ENCODE data around the gene KIF5B. TPM values are rescaled to one million over a fixed set of nuclear protein-coding genes. Genes with fewer than 3 reads are reported as not detected.

Gene KIF5B
- total and polyA plus RNA-seq, 2 of the 8 experiments (the other 6 are each of a cell fraction or from before 2014, with no cell fraction given) = 9.8 to 68.4 TPM

DNA sequence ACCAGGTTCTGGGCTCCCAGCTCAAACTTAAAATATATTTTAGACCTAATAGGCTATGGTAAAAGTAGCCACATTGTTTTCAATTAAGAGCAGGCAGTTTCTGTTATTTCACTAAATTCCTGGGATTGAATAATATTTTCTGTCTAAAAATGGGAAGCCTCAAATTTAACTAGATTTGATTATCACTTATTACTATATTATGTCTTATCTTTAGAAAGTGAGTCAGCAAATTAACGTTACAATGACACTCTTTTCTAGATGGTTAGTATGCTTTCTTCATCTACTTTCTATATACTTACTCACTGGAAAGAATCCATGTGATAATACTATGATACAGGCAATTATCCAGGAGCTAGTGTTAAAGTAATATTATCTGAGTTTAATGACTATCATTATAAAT lies 27.5 kb downstream of the KIF5B start:
- Histone ChIP-seq H3K4me3 (ENCODE audit: extremely low read depth in 1 of 4, insufficient read depth in 2 of 4, low read depth in 3 of 4, low read length in 4 of 4) (no peak overlapping the region), H3K14ac (ENCODE audit: insufficient read length) (no peak overlapping the region), H4K20me1 (replicated peaks in 1 of 2; ENCODE audit: control insufficient read depth in 1 of 2, insufficient read depth in 2 of 2, low read length in 2 of 2) (peaks cover 0 to 2% of the 10 kb centered on the region in 2 experiments), H3K4me1 (replicated peaks in 1 of 4; ENCODE audit: control insufficient read depth in 3 of 4, insufficient read depth in 4 of 4, low read length in 3 of 4) (no peaks in the 10 kb centered on the region), H3K9ac (replicated peaks in 1 of 4; ENCODE audit: extremely low read depth in 1 of 4, low read depth in 3 of 4, low read length in 3 of 4) (no peak overlapping the region), H3K79me2 (ENCODE audit: control insufficient read depth in 1 of 2, insufficient read depth in 2 of 2, low read length in 2 of 2) (peaks cover 3 to 15% of the 10 kb centered on the region in 2 experiments; a peak in 1 of 4 replicates), H4K8ac (ENCODE audit: extremely low read depth, insufficient read depth, low read length) (no peak overlapping the region), H3K27ac (ENCODE audit: low read depth, low read length) (no peak overlapping the region), H2BK20ac (ENCODE audit: low read length) (no peak overlapping the region), H2AFZ (ENCODE audit: low read length) (no peak overlapping the region), H3K23ac (ENCODE audit: insufficient read length) (no peak overlapping the region), H3K4me2 (ENCODE audit: insufficient read depth in 1 of 2, low read depth in 2 of 2, low read length in 2 of 2) (no peak overlapping the region), H3K18ac (ENCODE audit: extremely low read depth, low read length) (no peak overlapping the region), H2AK5ac (ENCODE audit: low read depth, low read length) (no peak overlapping the region), H4K91ac (replicated peaks; ENCODE audit: insufficient read length, low read length) (no peak overlapping the region), H3K27me3 (replicated peaks in 1 of 4; ENCODE audit: control insufficient read depth in 3 of 4, extremely low read depth in 1 of 4, insufficient read depth in 3 of 4, low read length in 3 of 4) (no peaks in the 10 kb centered on the region), H3K56ac (replicated peaks; ENCODE audit: insufficient read length, low read depth, low read length) (no peak overlapping the region), H2BK5ac (ENCODE audit: low read depth, low read length) (no peak overlapping the region), H3K4ac (replicated peaks; ENCODE audit: insufficient read length, low read depth, low read length) (no peak overlapping the region), H2BK12ac (ENCODE audit: low read depth, low read length) (no peak overlapping the region), H3K79me1 (ENCODE audit: low read depth, low read length) (no peaks in the 10 kb centered on the region), H2BK120ac (replicated peaks; ENCODE audit: low read depth, low read length) (no peak overlapping the region), H3K23me2 (ENCODE audit: low read depth, low read length) (no peaks in the 10 kb centered on the region), H3K9me3 (ENCODE audit: insufficient read depth in 2 of 2, low read depth in 1 of 2, low read length in 1 of 2) (no peaks in the 10 kb centered on the region), H2BK15ac (ENCODE audit: low read length) (no peak overlapping the region), H4K5ac (ENCODE audit: insufficient read length, low read depth, low read length) (no peak overlapping the region), H3K36me3 (ENCODE audit: control insufficient read depth in 2 of 4, insufficient read depth in 4 of 4, low read length in 3 of 4) (peaks cover 38 to 88% (median 62%) of the 10 kb centered on the region in 4 experiments)
- TF ChIP-seq EZH2 (IDR thresholded peaks at IDR 0.05; ENCODE audit: low read depth, low read length, severe bottlenecking) (no peak), YY1 (IDR thresholded peaks at IDR 0.05; ENCODE audit: low read depth, low read length) (no peak), SIN3A (conservative IDR thresholded peaks at IDR 0.05 in 1 of 2, IDR thresholded peaks at IDR 0.05 in 1 of 2; ENCODE audit: low read depth in 1 of 2, low read length in 2 of 2) (no peak), CTBP2 (IDR thresholded peaks at IDR 0.05; ENCODE audit: borderline replicate concordance, insufficient read depth, insufficient read length, low read length) (no peak)
- no peak for DNase-seq (ENCODE audit: low read depth in 1 of 2, low spot score in 2 of 2)
- FAIRE-seq = no peak
- WGBS, 2 experiments (ENCODE audit: extremely low coverage in 1 of 2, insufficient coverage in 1 of 2, insufficient read length in 1 of 2, insufficient replicate concordance in 2 of 2, low coverage in 1 of 2, low lambda C conversion rate in 2 of 2, missing lambda C conversion rate in 1 of 2) = 93% methylated on average over 1 of the region's 1 CpG; no CpG with 5 or more reads in 1 of the 2 experiments
- ChIA-PET CTCF (ENCODE audit: partially characterized antibody) (no interaction called here), POLR2A (ENCODE audit: partially characterized antibody) (no interaction called here)
